ENCODE data around the gene OR6Y1. TPM values are rescaled to one million over a fixed set of nuclear protein-coding genes. Genes with fewer than 3 reads are reported as not detected.

OR6Y1 gene, protein sequence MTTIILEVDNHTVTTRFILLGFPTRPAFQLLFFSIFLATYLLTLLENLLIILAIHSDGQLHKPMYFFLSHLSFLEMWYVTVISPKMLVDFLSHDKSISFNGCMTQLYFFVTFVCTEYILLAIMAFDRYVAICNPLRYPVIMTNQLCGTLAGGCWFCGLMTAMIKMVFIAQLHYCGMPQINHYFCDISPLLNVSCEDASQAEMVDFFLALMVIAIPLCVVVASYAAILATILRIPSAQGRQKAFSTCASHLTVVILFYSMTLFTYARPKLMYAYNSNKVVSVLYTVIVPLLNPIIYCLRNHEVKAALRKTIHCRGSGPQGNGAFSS
- total RNA-seq: not detected

GRCh38 chr1:158554352-158554751, at the start of gene OR6Y1:
Gene OR6Y1, minus strand, starts transcription at chr1:158554405. Its CDS starts 6,300 bp downstream, at chr1:158548105.

GRCh38 chr1:158579733-158580132, 25.5 kb upstream of the OR6Y1 start, which contains the start of gene OR10X1:
Gene OR10X1, minus strand, starts transcription at chr1:158579899. Its CDS starts 0 bp downstream, at chr1:158579899.

GRCh38 chr1:158570480-158570879, 16.3 kb upstream of the OR6Y1 start, which contains the start of gene OR6P1:
Gene OR6P1, minus strand, starts transcription at chr1:158570580. Its CDS starts 6,976 bp downstream, at chr1:158563604.

Other genes starting within 250 kb of the OR6Y1 start
- not detected for gene CD1B, start 222.9 kb downstream of the OR6Y1 start, total RNA-seq
- gene CD1E, start 200.5 kb downstream of the OR6Y1 start, total RNA-seq: not detected
- not detected for gene OR10T2, start 154.9 kb downstream of the OR6Y1 start, total RNA-seq
- gene OR10K2, start 128.2 kb downstream of the OR6Y1 start, total RNA-seq: not detected
- gene OR10K1, start 92.6 kb downstream of the OR6Y1 start, total RNA-seq: not detected
- not detected for gene OR10R2, start 82.2 kb downstream of the OR6Y1 start, total RNA-seq
- not detected for gene OR6P1, start 16.2 kb upstream of the OR6Y1 start, total RNA-seq
- not detected for gene OR10X1, start 25.5 kb upstream of the OR6Y1 start, total RNA-seq
- not detected for gene OR10Z1, start 50.9 kb upstream of the OR6Y1 start, total RNA-seq
- under 1 TPM; under 0.01 TPM for gene SPTA1, start 132.3 kb upstream of the OR6Y1 start, total RNA-seq
- gene OR6K2, start 146.2 kb upstream of the OR6Y1 start, total RNA-seq: not detected
- gene OR6K3, start 166.3 kb upstream of the OR6Y1 start, total RNA-seq: not detected
- not detected for gene OR6K6, start 200.3 kb upstream of the OR6Y1 start, total RNA-seq
- gene OR6N1, start 217.8 kb upstream of the OR6Y1 start, total RNA-seq: not detected
- gene OR6N2, start 226.8 kb upstream of the OR6Y1 start, total RNA-seq: not detected

Measured in melanocyte of skin (primary cell).